HEK293 (cell line): ENCODE measurements around the gene LRP8.

Experiments
- CTCF ChIA-PET: fragments of 350-600 bp; formaldehyde crosslinking; extraction: SDS; loops from one replicate; lab custom pipeline; 2021; ENCODE audit warnings: antibody characterized with exemption; lab: Yijun Ruan, JAX
- POLR2A ChIA-PET: fragments of 300-600 bp; formaldehyde crosslinking; extraction: SDS; loops from one replicate; lab custom pipeline; 2020; ENCODE audit warnings: antibody characterized with exemption, inconsistent platforms; lab: Yijun Ruan, JAX
- H3K27ac ChIP-seq: fragments of 200-500 bp; sonication (Bioruptor generic); 2 replicates; pipeline ENCODE4 v1.5.1; 2014; ENCODE audit warnings: low read depth, low read length, control low read depth, inconsistent platforms; ENCODE audit errors: extremely low read depth
- H3K36me3 ChIP-seq, 2 experiments: fragments of 200-500 bp in 1 of 2; sonication (Bioruptor generic) in 1 of 2; 1 replicate in 1 of 2; 2 replicates in 1 of 2; pipeline ENCODE4 v1.5.1; 2014 to 2017; ENCODE audit warnings: inconsistent platforms in 2 of 2, low read length in 2 of 2; ENCODE audit not compliant: control insufficient read depth in 2 of 2, insufficient read depth in 1 of 2
- H3K4me1 ChIP-seq: fragments of 200-500 bp; sonication (Bioruptor generic); 2 replicates; pipeline ENCODE4 v1.5.1; 2014; ENCODE audit warnings: mild to moderate bottlenecking, low read length, inconsistent platforms; ENCODE audit not compliant: control insufficient read depth, insufficient read depth
- H3K4me3 ChIP-seq: 2 replicates; pipeline ENCODE4 v1.5.1; 2011; ENCODE audit warnings: low read depth, mild to moderate bottlenecking, control low read depth, low read length, moderate library complexity
- H3K9me3 ChIP-seq: fragments of 200-500 bp; sonication (Bioruptor generic); 2 replicates; pipeline ENCODE4 v1.5.1; 2014; ENCODE audit warnings: low read depth, low read length, inconsistent platforms; ENCODE audit not compliant: control insufficient read depth, insufficient read depth
- KLF16 ChIP-seq: fragments of 450-650 bp; formaldehyde crosslinking; IDR thresholded peaks from 2 replicates; pipeline ENCODE4 v1.5.1; 2017; ENCODE audit warnings: missing biosample characterization, missing genetic modification characterization
- MYNN ChIP-seq: fragments of 450-650 bp; formaldehyde crosslinking; IDR thresholded peaks from 2 replicates; pipeline ENCODE4 v1.5.1; 2016; ENCODE audit warnings: missing biosample characterization, missing genetic modification characterization, borderline replicate concordance
- ZBTB21 ChIP-seq: fragments of 450-650 bp; formaldehyde crosslinking; IDR thresholded peaks from 2 replicates; pipeline ENCODE4 v1.5.1; 2017; ENCODE audit warnings: missing biosample characterization, missing genetic modification characterization
- ZFP69B ChIP-seq: fragments of 450-650 bp; formaldehyde crosslinking; IDR thresholded peaks from 2 replicates; pipeline ENCODE4 v1.5.1; 2016; ENCODE audit warnings: missing biosample characterization, missing genetic modification characterization
- ZNF16 ChIP-seq: fragments of 450-650 bp; formaldehyde crosslinking; IDR thresholded peaks from 2 replicates; pipeline ENCODE4 v1.5.1; 2016; ENCODE audit warnings: low read depth, missing biosample characterization, missing genetic modification characterization
- ZNF214 ChIP-seq: fragments of 450-650 bp; formaldehyde crosslinking; IDR thresholded peaks from 2 replicates; pipeline ENCODE4 v1.5.1; 2017; ENCODE audit warnings: missing biosample characterization, mild to moderate bottlenecking, missing genetic modification characterization, borderline replicate concordance
- ZNF23 ChIP-seq: fragments of 450-650 bp; formaldehyde crosslinking; IDR thresholded peaks from 2 replicates; pipeline ENCODE4 v1.5.1; 2016; ENCODE audit warnings: missing biosample characterization, missing genetic modification characterization, borderline replicate concordance
- ZNF324 ChIP-seq: fragments of 450-650 bp; formaldehyde crosslinking; IDR thresholded peaks from 2 replicates; pipeline ENCODE4 v1.5.1; 2016; ENCODE audit warnings: missing biosample characterization, missing genetic modification characterization
- ZNF394 ChIP-seq: fragments of 450-650 bp; formaldehyde crosslinking; IDR thresholded peaks from 2 replicates; pipeline ENCODE4 v1.5.1; 2016; ENCODE audit warnings: missing biosample characterization, missing genetic modification characterization, mild to moderate bottlenecking, moderate library complexity, borderline replicate concordance
- ZNF423 ChIP-seq: fragments of 450-650 bp; formaldehyde crosslinking; IDR thresholded peaks from 2 replicates; pipeline ENCODE4 v1.5.1; 2016; ENCODE audit warnings: missing biosample characterization, missing genetic modification characterization
- ZNF501 ChIP-seq: fragments of 450-650 bp; formaldehyde crosslinking; IDR thresholded peaks from 2 replicates; pipeline ENCODE4 v1.5.1; 2016; ENCODE audit warnings: missing biosample characterization, missing genetic modification characterization
- ZNF555 ChIP-seq: fragments of 450-650 bp; formaldehyde crosslinking; conservative IDR thresholded peaks from 2 replicates; pipeline ENCODE4 v1.5.1; 2017; ENCODE audit warnings: missing biosample characterization, mild to moderate bottlenecking, missing genetic modification characterization, inconsistent platforms
- ZNF792 ChIP-seq: fragments of 450-650 bp; formaldehyde crosslinking; IDR thresholded peaks from 2 replicates; pipeline ENCODE4 v1.5.1; 2016; ENCODE audit warnings: missing biosample characterization, missing genetic modification characterization
- TF ChIP-seq, protein P1 (sequence below): fragments of 450-650 bp; formaldehyde crosslinking; IDR thresholded peaks from 2 replicates; pipeline ENCODE4 v1.5.1; 2016; ENCODE audit warnings: missing biosample characterization, missing genetic modification characterization
- TF ChIP-seq, protein P2 (sequence below): fragments of 450-650 bp; formaldehyde crosslinking; IDR thresholded peaks from 2 replicates; pipeline ENCODE4 v1.5.1; 2016; ENCODE audit warnings: missing biosample characterization, missing genetic modification characterization
- TF ChIP-seq, protein P3 (sequence below): sonication (generic); formaldehyde crosslinking; IDR thresholded peaks from 2 replicates; pipeline ENCODE4 v1.8.1; 2022; ENCODE audit warnings: mild to moderate bottlenecking, moderate library complexity, missing genetic modification reagents
- TF ChIP-seq, protein P4 (sequence below): fragments of 450-650 bp; formaldehyde crosslinking; optimal IDR thresholded peaks from 2 replicates; pipeline ENCODE3; 2016; ENCODE audit warnings: missing biosample characterization, mild to moderate bottlenecking, missing genetic modification characterization
- TF ChIP-seq, protein P5 (sequence below): fragments of 450-650 bp; formaldehyde crosslinking; IDR thresholded peaks from 2 replicates; pipeline ENCODE4 v1.5.1; 2016; ENCODE audit warnings: missing biosample characterization, missing genetic modification characterization, borderline replicate concordance
- TF ChIP-seq, protein P6 (sequence below): fragments of 450-650 bp; IDR thresholded peaks from 2 replicates; pipeline ENCODE4 v1.5.1; 2018; ENCODE audit warnings: missing biosample characterization, missing genetic modification characterization
- TF ChIP-seq, protein P7 (sequence below): fragments of 450-650 bp; formaldehyde crosslinking; IDR thresholded peaks from 2 replicates; pipeline ENCODE4 v1.5.1; 2016; ENCODE audit warnings: missing biosample characterization, missing genetic modification characterization

The LRP8 gene

DNA sequence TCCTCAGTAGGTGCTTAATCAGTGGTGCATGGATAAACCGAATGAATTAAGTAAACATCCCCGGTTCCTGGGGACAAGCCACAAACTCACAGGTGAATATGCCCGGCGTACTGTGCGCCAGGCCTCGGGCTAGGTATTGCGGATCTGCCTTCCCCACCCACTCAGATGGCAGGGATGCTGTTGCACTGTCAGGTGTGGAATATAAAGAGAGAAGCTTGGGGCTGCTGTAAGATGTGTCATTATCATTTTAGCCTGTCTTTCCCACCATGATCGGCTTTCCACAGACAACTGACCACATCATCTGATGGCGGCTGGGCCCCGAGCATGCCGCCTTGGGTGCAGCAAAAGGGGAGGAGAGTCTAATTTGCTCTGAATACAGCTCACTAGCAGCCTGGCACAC lies 45.4 kb upstream of the LRP8 start:
- Histone ChIP-seq H3K9me3 (no peaks in the 10 kb centered on the region), H3K36me3 (no peaks in the 10 kb centered on the region), H3K4me3 (no peak overlapping the region), H3K4me1 (no peaks in the 10 kb centered on the region), H3K27ac (no peak overlapping the region)
- TF ChIP-seq KLF16: no peak
- no peak for TF ChIP-seq MYNN (tag by site-specific recombination)
- TF ChIP-seq, protein P1, sequence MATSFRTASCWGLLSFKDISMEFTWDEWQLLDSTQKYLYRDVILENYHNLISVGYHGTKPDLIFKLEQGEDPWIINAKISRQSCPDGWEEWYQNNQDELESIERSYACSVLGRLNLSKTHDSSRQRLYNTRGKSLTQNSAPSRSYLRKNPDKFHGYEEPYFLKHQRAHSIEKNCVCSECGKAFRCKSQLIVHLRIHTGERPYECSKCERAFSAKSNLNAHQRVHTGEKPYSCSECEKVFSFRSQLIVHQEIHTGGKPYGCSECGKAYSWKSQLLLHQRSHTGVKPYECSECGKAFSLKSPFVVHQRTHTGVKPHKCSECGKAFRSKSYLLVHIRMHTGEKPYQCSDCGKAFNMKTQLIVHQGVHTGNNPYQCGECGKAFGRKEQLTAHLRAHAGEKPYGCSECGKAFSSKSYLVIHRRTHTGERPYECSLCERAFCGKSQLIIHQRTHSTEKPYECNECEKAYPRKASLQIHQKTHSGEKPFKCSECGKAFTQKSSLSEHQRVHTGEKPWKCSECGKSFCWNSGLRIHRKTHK (tag by site-specific recombination): no peak
- TF ChIP-seq, protein P2, sequence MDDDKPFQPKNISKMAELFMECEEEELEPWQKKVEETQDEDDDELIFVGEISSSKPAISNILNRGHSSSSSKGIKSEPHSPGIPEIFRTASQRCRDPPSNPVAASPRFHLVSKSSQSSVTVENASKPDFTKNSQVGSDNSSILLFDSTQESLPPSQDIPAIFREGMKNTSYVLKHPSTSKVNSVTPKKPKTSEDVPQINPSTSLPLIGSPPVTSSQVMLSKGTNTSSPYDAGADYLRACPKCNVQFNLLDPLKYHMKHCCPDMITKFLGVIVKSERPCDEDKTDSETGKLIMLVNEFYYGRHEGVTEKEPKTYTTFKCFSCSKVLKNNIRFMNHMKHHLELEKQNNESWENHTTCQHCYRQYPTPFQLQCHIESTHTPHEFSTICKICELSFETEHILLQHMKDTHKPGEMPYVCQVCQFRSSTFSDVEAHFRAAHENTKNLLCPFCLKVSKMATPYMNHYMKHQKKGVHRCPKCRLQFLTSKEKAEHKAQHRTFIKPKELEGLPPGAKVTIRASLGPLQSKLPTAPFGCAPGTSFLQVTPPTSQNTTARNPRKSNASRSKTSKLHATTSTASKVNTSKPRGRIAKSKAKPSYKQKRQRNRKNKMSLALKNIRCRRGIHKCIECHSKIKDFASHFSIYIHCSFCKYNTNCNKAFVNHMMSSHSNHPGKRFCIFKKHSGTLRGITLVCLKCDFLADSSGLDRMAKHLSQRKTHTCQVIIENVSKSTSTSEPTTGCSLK (tag by site-specific recombination): no peak
- no peak for TF ChIP-seq ZNF423
- TF ChIP-seq ZNF23 (tag by site-specific recombination): no peak
- TF ChIP-seq, protein P3, sequence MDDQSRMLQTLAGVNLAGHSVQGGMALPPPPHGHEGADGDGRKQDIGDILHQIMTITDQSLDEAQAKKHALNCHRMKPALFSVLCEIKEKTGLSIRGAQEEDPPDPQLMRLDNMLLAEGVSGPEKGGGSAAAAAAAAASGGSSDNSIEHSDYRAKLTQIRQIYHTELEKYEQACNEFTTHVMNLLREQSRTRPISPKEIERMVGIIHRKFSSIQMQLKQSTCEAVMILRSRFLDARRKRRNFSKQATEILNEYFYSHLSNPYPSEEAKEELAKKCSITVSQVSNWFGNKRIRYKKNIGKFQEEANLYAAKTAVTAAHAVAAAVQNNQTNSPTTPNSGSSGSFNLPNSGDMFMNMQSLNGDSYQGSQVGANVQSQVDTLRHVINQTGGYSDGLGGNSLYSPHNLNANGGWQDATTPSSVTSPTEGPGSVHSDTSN (CRISPR knock-in tag): no peak
- TF ChIP-seq, protein P4, sequence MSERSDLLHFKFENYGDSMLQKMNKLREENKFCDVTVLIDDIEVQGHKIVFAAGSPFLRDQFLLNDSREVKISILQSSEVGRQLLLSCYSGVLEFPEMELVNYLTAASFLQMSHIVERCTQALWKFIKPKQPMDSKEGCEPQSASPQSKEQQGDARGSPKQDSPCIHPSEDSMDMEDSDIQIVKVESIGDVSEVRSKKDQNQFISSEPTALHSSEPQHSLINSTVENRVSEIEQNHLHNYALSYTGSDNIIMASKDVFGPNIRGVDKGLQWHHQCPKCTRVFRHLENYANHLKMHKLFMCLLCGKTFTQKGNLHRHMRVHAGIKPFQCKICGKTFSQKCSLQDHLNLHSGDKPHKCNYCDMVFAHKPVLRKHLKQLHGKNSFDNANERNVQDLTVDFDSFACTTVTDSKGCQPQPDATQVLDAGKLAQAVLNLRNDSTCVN: no peak
- no peak for TF ChIP-seq ZNF324 (tag by site-specific recombination)
- TF ChIP-seq ZBTB21 (tag by site-specific recombination): no peak
- TF ChIP-seq ZNF501 (tag by site-specific recombination): no peak
- CTCF ChIA-PET: interaction anchor here (0.9 kb wide), 1 partner anchor 20 kb away, joined by 3 read pairs; no protein-coding TSS in a partner anchor
- POLR2A ChIA-PET: no interaction called here

DNA sequence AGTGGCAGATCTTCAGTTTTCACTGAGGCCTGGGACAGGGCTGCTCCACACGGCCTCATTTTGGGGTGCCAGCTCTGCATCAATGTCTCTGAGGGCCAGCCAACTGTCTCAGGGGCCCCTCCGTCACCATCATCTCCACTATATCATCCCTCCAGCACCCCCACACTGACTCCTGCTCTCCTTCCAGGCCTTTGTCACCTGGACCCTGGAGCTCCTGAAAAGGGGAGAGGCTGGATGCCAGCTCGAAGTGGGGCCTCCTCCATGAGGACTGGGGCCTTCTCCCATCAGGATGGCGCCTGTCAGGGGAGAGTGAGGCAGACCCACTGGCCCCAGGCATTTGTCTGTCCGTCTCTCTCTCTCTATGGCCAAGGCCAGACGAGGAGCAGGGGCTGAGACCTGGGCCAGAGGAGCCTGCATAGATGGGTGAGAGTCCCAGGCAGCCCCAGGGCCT lies 44.7 kb upstream of the LRP8 start:
- CTCF ChIA-PET: interaction anchor here (0.9 kb wide), 1 partner anchor 21 kb away, joined by 3 read pairs; no protein-coding TSS in a partner anchor
- POLR2A ChIA-PET: interaction anchor here (1.0 kb wide), 1 partner anchor 11 kb away, joined by 3 read pairs; no protein-coding TSS in a partner anchor
- Histone ChIP-seq H3K9me3 (no peaks in the 10 kb centered on the region), H3K27ac (no peak overlapping the region), H3K4me1 (no peaks in the 10 kb centered on the region), H3K36me3 (no peaks in the 10 kb centered on the region), H3K4me3 (no peak overlapping the region)
- TF ChIP-seq, protein P5, sequence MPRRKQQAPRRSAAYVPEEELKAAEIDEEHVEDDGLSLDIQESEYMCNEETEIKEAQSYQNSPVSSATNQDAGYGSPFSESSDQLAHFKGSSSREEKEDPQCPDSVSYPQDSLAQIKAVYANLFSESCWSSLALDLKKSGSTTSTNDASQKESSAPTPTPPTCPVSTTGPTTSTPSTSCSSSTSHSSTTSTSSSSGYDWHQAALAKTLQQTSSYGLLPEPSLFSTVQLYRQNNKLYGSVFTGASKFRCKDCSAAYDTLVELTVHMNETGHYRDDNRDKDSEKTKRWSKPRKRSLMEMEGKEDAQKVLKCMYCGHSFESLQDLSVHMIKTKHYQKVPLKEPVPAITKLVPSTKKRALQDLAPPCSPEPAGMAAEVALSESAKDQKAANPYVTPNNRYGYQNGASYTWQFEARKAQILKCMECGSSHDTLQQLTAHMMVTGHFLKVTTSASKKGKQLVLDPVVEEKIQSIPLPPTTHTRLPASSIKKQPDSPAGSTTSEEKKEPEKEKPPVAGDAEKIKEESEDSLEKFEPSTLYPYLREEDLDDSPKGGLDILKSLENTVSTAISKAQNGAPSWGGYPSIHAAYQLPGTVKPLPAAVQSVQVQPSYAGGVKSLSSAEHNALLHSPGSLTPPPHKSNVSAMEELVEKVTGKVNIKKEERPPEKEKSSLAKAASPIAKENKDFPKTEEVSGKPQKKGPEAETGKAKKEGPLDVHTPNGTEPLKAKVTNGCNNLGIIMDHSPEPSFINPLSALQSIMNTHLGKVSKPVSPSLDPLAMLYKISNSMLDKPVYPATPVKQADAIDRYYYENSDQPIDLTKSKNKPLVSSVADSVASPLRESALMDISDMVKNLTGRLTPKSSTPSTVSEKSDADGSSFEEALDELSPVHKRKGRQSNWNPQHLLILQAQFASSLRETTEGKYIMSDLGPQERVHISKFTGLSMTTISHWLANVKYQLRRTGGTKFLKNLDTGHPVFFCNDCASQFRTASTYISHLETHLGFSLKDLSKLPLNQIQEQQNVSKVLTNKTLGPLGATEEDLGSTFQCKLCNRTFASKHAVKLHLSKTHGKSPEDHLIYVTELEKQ (tag by site-specific recombination): no peak
- no peak for TF ChIP-seq ZFP69B (tag by site-specific recombination)
- no peak for TF ChIP-seq ZNF16 (tag by site-specific recombination)
- no peak for TF ChIP-seq ZNF214
- TF ChIP-seq ZNF423: no peak
- no peak for TF ChIP-seq ZNF555 (tag by site-specific recombination)
- no peak for TF ChIP-seq ZNF394 (tag by site-specific recombination)
- TF ChIP-seq ZNF792 (tag by site-specific recombination): no peak
- TF ChIP-seq, protein P6, sequence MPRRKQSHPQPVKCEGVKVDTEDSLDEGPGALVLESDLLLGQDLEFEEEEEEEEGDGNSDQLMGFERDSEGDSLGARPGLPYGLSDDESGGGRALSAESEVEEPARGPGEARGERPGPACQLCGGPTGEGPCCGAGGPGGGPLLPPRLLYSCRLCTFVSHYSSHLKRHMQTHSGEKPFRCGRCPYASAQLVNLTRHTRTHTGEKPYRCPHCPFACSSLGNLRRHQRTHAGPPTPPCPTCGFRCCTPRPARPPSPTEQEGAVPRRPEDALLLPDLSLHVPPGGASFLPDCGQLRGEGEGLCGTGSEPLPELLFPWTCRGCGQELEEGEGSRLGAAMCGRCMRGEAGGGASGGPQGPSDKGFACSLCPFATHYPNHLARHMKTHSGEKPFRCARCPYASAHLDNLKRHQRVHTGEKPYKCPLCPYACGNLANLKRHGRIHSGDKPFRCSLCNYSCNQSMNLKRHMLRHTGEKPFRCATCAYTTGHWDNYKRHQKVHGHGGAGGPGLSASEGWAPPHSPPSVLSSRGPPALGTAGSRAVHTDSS (tag by site-specific recombination): no peak
- TF ChIP-seq, protein P7, sequence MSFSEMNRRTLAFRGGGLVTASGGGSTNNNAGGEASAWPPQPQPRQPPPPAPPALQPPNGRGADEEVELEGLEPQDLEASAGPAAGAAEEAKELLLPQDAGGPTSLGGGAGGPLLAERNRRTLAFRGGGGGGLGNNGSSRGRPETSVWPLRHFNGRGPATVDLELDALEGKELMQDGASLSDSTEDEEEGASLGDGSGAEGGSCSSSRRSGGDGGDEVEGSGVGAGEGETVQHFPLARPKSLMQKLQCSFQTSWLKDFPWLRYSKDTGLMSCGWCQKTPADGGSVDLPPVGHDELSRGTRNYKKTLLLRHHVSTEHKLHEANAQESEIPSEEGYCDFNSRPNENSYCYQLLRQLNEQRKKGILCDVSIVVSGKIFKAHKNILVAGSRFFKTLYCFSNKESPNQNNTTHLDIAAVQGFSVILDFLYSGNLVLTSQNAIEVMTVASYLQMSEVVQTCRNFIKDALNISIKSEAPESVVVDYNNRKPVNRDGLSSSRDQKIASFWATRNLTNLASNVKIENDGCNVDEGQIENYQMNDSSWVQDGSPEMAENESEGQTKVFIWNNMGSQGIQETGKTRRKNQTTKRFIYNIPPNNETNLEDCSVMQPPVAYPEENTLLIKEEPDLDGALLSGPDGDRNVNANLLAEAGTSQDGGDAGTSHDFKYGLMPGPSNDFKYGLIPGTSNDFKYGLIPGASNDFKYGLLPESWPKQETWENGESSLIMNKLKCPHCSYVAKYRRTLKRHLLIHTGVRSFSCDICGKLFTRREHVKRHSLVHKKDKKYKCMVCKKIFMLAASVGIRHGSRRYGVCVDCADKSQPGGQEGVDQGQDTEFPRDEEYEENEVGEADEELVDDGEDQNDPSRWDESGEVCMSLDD: no peak
